Stomach (tissue), 4 donors: ENCODE measurements around the gene RPS6KB2.
"Not testable (repeated sequence)": the region's sequence is repeated elsewhere in the genome, so short reads cannot be mapped to it uniquely, and the experiment has no call there.

Experiments
- EP300 ChIP-seq: sonication (generic); formaldehyde crosslinking; IDR thresholded peaks from one replicate; pipeline ENCODE4 v1.6.1; 2017; ENCODE audit warnings: antibody characterized with exemption
- POLR2AphosphoS5 ChIP-seq, 3 donors: sonication (generic); formaldehyde crosslinking; IDR thresholded peaks; one replicate each; pipeline ENCODE4 v1.6.1; 2016; ENCODE audit warnings: antibody characterized with exemption in 3 of 3
- TF ChIP-seq, protein P1 (sequence below), 7 experiments: fragments of 450-650 bp in 4 of 7; fragments of 200-600 bp in 3 of 7; sonication (generic) in 3 of 7; IDR thresholded peaks; one replicate each; pipeline ENCODE4 v1.5.1; 2016 to 2019; ENCODE audit warnings: antibody characterized with exemption in 7 of 7, control low read depth in 2 of 7, mild to moderate bottlenecking in 1 of 7

DNA sequence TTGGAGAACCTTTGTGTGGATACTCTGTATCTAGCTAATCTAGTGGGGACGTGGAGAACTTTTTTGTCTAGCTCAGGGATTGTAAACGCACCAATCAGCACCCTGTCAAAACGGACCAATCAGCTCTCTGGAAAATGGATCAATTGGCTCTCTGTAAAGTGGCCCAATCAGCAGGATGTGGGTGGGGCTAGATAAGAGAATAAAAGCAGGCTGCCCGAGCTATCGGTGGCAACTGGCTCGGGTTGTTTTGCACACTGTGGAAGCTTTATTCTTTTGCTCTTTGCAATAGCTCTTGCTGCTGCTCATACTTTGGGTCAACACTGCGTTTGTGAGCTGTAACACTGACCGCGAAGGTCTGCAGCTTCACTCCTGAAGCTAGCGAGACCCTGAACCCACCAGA is 48.4 kb downstream of the RPS6KB2 start:
- not testable (repeated sequence) for TF ChIP-seq POLR2AphosphoS5 (IDR thresholded peaks at IDR 0.05); EP300
- TF ChIP-seq, protein P1, sequence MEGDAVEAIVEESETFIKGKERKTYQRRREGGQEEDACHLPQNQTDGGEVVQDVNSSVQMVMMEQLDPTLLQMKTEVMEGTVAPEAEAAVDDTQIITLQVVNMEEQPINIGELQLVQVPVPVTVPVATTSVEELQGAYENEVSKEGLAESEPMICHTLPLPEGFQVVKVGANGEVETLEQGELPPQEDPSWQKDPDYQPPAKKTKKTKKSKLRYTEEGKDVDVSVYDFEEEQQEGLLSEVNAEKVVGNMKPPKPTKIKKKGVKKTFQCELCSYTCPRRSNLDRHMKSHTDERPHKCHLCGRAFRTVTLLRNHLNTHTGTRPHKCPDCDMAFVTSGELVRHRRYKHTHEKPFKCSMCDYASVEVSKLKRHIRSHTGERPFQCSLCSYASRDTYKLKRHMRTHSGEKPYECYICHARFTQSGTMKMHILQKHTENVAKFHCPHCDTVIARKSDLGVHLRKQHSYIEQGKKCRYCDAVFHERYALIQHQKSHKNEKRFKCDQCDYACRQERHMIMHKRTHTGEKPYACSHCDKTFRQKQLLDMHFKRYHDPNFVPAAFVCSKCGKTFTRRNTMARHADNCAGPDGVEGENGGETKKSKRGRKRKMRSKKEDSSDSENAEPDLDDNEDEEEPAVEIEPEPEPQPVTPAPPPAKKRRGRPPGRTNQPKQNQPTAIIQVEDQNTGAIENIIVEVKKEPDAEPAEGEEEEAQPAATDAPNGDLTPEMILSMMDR (IDR thresholded peaks at IDR 0.05): not testable (repeated sequence)
